Left lung (tissue), 10 donors: Measurements from ENCODE around the gene PCDHGA12. TPM values are rescaled to one million over a fixed set of nuclear protein-coding genes. Genes with fewer than 3 reads are reported as not detected.
"Not testable (repeated sequence)": the region's sequence is repeated elsewhere in the genome, so short reads cannot be mapped to it uniquely, and the experiment has no call there.

Experiments used
- ATAC-seq: fragments of 200-7000 bp; cut with Tn5 transposase; one replicate; pipeline ENCODE4 v1.9.1; 2020; ENCODE audit warnings: moderate library complexity
- DNase-seq, 4 donors: peaks; one replicate each; pipeline ENCODE4 v3.0.0-alpha.2; 2013 to 2020
- H3K27ac ChIP-seq, 2 donors: fragments of 200-600 bp; sonication (generic) in 1 of 2; one replicate each; pipeline versions ENCODE4 v1.5.0 to v1.8.0; 2020 to 2021
- H3K27me3 ChIP-seq, 2 donors: fragments of 200-600 bp; sonication (generic) in 1 of 2; one replicate each; pipeline versions ENCODE4 v1.5.0 to v1.8.0; 2020 to 2021
- H3K36me3 ChIP-seq, 2 donors: fragments of 200-600 bp; sonication (generic) in 1 of 2; one replicate each; pipeline versions ENCODE4 v1.5.0 to v1.8.0; 2020 to 2021
- H3K4me1 ChIP-seq, 2 donors: fragments of 200-600 bp; one replicate each; pipeline ENCODE4 v1.8.0; 2021
- H3K4me3 ChIP-seq, 2 donors: fragments of 200-600 bp; sonication (generic) in 1 of 2; one replicate each; pipeline versions ENCODE4 v1.5.0 to v1.8.0; 2020 to 2021; ENCODE audit warnings: mild to moderate bottlenecking in 1 of 2
- H3K9me3 ChIP-seq, 2 donors: fragments of 200-600 bp; sonication (generic) in 1 of 2; one replicate each; pipeline versions ENCODE4 v1.5.0 to v1.8.0; 2020 to 2021
- CTCF ChIP-seq, 2 donors: fragments of 200-600 bp; sonication (generic) in 1 of 2; IDR thresholded peaks; one replicate each; pipeline versions ENCODE4 v1.5.0 to v1.8.0; 2021; ENCODE audit warnings: antibody characterized with exemption in 2 of 2
- intact Hi-C, 2 donors: fragments of 100-400 bp; cut with DNase I; formaldehyde crosslinking; loops; one replicate each; pipeline versions ENCODE4 v1.11.2 to v1.14.2; 2022
- polyA plus RNA-seq, 6 donors: library from polyadenylated mRNA; unstranded; fragments of 120-200 nt; gene quantifications; one replicate each; pipeline ENCODE4 v1.2.1, GENCODE V29; 2013; ENCODE audit not compliant: insufficient read length in 6 of 6
- total RNA-seq, 2 donors: library from RNA; stranded (reverse); fragmentation: NEBNext Ultra II Directional; extraction: Animal tissue kit (Norgen Biotek cat#: 25700); gene quantifications; one replicate each; pipeline ENCODE4 v1.2.1, GENCODE V29; 2021
- donor health status: DM: no; HTN: yes; CAD: no.
- donor health status: DM: no; HTN: no; CAD: no.

Gene PCDHGA12
- total and polyA plus RNA-seq, 8 donors, result 2.0 to 6.0 (median 3.8) TPM

- Histone ChIP-seq H3K4me3 (no peak overlapping the region), H3K27me3 (peaks cover 5 to 89% of the 10 kb centered on the region in 2 donors), H3K36me3 (no peaks in the 10 kb centered on the region), H3K4me1 (no peaks in the 10 kb centered on the region), H3K27ac (no peak overlapping the region), H3K9me3 (peaks cover 0 to 74% of the 10 kb centered on the region in 2 donors)
- intact Hi-C loops, result loop anchor here in 1 of 2 donors (5.0 kb wide), 1 partner anchor 39 kb away; the partner anchor contains the start of gene PCDHGA12
- no peak for DNase-seq
- ATAC-seq, result no peak
- no peak for TF ChIP-seq CTCF (IDR thresholded peaks at IDR 0.05)
Observed at GRCh38 chr5:141393267-141393666, 37.0 kb upstream of the PCDHGA12 start.

- not testable (repeated sequence) for H3K36me3 ChIP-seq, DNase-seq, H3K4me3 ChIP-seq, H3K27ac ChIP-seq, H3K4me1 ChIP-seq, ATAC-seq
- peaks cover 16 to 89% of the 10 kb centered on the region in 2 donors for H3K27me3 ChIP-seq
- peaks cover 0 to 73% of the 10 kb centered on the region in 2 donors for H3K9me3 ChIP-seq
- intact Hi-C loops, result loop anchor here in 1 of 2 donors (5.0 kb wide), 1 partner anchor 38 kb away; the partner anchor contains the start of gene PCDHGA12
Observed at GRCh38 chr5:141394401-141395187, 35.7 kb upstream of the PCDHGA12 start.

- intact Hi-C loops, H3K36me3 ChIP-seq, H3K4me1 ChIP-seq, H3K27ac ChIP-seq: not testable (repeated sequence)
- ATAC-seq, result peak; percentile 99
- TF ChIP-seq CTCF (IDR thresholded peaks at IDR 0.05), result peak; percentile 37 to 59
- peak within 1 kb of the TSS in 1 of 2 donors; percentile 25 for H3K4me3 ChIP-seq
- H3K27me3 ChIP-seq, result peaks cover 22 to 94% of the 10 kb centered on the region in 2 donors
- peaks cover 3 to 71% of the 10 kb centered on the region in 2 donors for H3K9me3 ChIP-seq
- DNase-seq, result peak in 1 of 4 donors; percentile 16
Observed at GRCh38 chr5:141397756-141398551, 32.4 kb upstream of the PCDHGA12 start, which contains the start of gene PCDHGB5. Gene PCDHGB5 (plus strand): TSS chr5:141397947. CDS start chr5:141398128, 181 bp downstream.

- H3K4me3 ChIP-seq, result no peak overlapping the region
- no peaks in the 10 kb centered on the region for H3K4me1 ChIP-seq
- ATAC-seq (no peak), DNase-seq (no peak)
- H3K27ac ChIP-seq, result no peak overlapping the region
- TF ChIP-seq CTCF (IDR thresholded peaks at IDR 0.05), result no peak
- peaks cover 0 to 7% of the 10 kb centered on the region in 2 donors for H3K36me3 ChIP-seq
- H3K9me3 ChIP-seq, result peaks cover 3 to 71% of the 10 kb centered on the region in 2 donors
- intact Hi-C loops, result no loop called here
- H3K27me3 ChIP-seq, result peaks cover 22 to 94% of the 10 kb centered on the region in 2 donors
Observed at GRCh38 chr5:141398608-141399007, 31.7 kb upstream of the PCDHGA12 start.

- intact Hi-C loops, result no loop called here
- DNase-seq (no peak), ATAC-seq (no peak)
- TF ChIP-seq CTCF (IDR thresholded peaks at IDR 0.05), result no peak
- peaks cover 3 to 74% of the 10 kb centered on the region in 2 donors for H3K9me3 ChIP-seq
- H3K27ac ChIP-seq, result no peak overlapping the region
- H3K4me3 ChIP-seq, result no peak overlapping the region
- H3K36me3 ChIP-seq, result peaks cover 0 to 7% of the 10 kb centered on the region in 2 donors
- peaks cover 22 to 94% of the 10 kb centered on the region in 2 donors for H3K27me3 ChIP-seq
- no peaks in the 10 kb centered on the region for H3K4me1 ChIP-seq
Observed at GRCh38 chr5:141399555-141400258, 30.6 kb upstream of the PCDHGA12 start.
